Activated naive CD4-positive, alpha-beta T cell treated with anti-CD3 and anti-CD28 coated beads, Interleukin-2, amount 50 U/mL, for 24 hours (primary cell): ENCODE measurements around the gene SCGN.

Experiments
- H3K27ac Mint-ChIP-seq: one replicate; pipeline ENCODE4 v1.8.0; 2021; ENCODE audit warnings: mild to moderate bottlenecking, mixed read lengths
- H3K27me3 Mint-ChIP-seq: one replicate; pipeline ENCODE4 v1.8.0; 2021; ENCODE audit warnings: mixed read lengths
- H3K36me3 Mint-ChIP-seq: one replicate; pipeline ENCODE4 v1.8.0; 2021; ENCODE audit warnings: mixed read lengths
- H3K4me1 Mint-ChIP-seq: one replicate; pipeline ENCODE4 v1.8.0; 2021; ENCODE audit warnings: mixed read lengths
- H3K4me3 Mint-ChIP-seq: one replicate; pipeline ENCODE4 v1.8.0; 2021; ENCODE audit warnings: mild to moderate bottlenecking, mixed read lengths
- H3K9me3 Mint-ChIP-seq: one replicate; pipeline ENCODE4 v1.8.0; 2021; ENCODE audit warnings: mixed read lengths

SCGN gene

DNA sequence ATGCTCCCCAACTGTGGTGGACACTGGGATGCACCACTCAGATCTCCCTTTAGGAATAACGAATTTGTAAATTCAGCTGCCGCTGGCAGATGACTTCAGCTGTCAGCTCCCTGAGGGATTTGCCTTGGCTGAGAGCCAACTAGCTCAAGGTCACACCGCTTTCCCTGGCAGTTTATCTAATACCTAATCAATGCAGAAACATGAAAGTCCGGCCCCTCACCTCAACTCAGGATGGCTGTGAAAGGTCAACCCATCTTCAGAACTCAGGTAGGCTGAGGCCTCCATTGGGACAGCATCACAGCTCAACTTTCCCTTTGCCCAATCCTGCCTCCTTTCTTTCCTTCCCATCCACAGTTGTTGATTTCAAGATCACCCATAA lies 22.8 kb upstream of the SCGN start:
- Mint-ChIP-seq H3K4me1 (no peaks in the 10 kb centered on the region), H3K4me3 (no peak overlapping the region), H3K27ac (no peak overlapping the region), H3K9me3 (no peaks in the 10 kb centered on the region), H3K27me3 (peaks cover 15% of the 10 kb centered on the region), H3K36me3 (no peaks in the 10 kb centered on the region)

DNA sequence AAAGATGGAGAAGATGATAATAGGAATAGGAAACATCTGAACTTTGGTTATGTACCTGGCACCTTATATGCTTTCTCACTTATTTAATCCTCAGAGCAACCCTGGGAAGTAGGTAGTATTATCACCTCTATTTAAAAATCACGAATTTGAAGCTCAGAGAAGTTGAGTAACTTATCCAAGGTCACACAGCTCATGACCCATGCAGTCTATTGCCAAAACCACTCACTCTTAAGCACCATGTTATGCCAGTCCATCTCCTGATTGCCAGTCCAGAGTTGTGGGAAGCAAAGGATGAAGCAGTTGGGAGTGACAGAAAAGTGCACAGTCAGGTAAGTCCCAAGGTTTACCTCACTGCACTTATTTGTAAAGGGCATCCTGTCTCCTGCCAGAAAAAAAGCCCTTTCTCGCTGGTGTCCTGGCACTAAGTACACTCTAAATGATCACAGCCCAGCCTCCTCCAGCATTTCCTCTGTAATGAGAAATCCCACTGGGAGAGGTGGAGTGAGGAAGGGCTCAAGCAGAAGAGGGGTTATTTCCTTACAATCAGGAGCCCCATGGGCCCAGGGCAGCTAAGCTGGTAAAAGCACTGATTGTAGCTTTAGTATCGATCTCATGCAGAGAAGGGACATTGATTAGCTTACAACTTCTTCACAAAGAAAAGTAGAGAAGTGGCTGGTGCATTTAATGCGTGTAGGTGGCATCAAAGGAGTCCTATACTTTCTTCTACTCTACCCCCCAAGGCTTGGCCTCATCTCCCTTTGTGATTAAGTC lies 21.3 kb upstream of the SCGN start:
- Mint-ChIP-seq H3K27me3 (peaks cover 20% of the 10 kb centered on the region), H3K9me3 (no peaks in the 10 kb centered on the region), H3K4me1 (no peaks in the 10 kb centered on the region), H3K27ac (no peak overlapping the region), H3K4me3 (no peak overlapping the region), H3K36me3 (peaks cover 2% of the 10 kb centered on the region)

DNA sequence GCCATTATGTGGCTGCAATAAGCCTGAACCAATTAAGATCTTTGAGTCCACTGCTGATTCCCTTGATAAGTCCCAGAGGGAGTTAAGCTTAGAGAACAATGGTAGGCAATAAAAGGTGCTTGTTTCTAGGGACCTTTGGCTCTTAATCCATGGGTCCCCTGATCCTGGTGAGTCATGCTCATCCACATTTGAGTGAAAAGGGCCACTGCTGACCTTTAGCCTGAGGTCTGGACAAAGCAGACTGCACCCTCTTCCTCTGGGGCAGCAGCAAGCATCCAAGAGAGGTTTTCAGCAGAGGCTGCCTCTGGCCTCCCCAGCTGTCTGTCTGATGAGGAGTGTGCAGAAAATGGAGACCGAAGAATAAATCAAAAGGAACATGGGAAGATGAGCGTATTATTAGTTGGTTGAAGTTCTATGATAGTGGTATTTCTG lies 16.1 kb upstream of the SCGN start:
- H3K27me3 Mint-ChIP-seq: peaks cover 21% of the 10 kb centered on the region
- H3K4me3 Mint-ChIP-seq: no peak overlapping the region
- no peak overlapping the region for H3K27ac Mint-ChIP-seq
- peaks cover 2% of the 10 kb centered on the region for H3K36me3 Mint-ChIP-seq
- H3K9me3 Mint-ChIP-seq: no peaks in the 10 kb centered on the region
- H3K4me1 Mint-ChIP-seq: no peaks in the 10 kb centered on the region

DNA sequence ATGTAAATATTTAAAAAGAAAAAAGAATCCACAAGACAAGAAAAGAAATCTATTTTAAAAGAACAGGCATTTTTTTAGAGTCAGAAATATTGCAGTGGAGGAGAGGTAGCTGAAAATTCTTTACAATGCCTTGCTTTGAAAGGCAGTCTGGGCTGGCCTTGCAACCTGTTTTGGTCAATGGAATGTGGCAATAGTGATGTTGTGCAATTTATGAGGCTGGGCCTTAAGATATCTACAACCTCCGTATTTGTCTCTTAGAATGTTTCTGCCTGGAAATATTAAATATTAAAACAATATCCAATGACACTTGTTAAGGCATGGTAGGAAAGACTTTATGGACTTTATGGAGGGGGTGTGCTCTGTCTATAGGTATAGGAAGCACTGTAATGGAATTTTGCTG lies 14.8 kb upstream of the SCGN start:
- no peaks in the 10 kb centered on the region for H3K4me1 Mint-ChIP-seq
- H3K36me3 Mint-ChIP-seq: peaks cover 2% of the 10 kb centered on the region
- H3K27me3 Mint-ChIP-seq: peaks cover 30% of the 10 kb centered on the region
- no peak overlapping the region for H3K27ac Mint-ChIP-seq
- no peak overlapping the region for H3K4me3 Mint-ChIP-seq
- H3K9me3 Mint-ChIP-seq: no peaks in the 10 kb centered on the region

DNA sequence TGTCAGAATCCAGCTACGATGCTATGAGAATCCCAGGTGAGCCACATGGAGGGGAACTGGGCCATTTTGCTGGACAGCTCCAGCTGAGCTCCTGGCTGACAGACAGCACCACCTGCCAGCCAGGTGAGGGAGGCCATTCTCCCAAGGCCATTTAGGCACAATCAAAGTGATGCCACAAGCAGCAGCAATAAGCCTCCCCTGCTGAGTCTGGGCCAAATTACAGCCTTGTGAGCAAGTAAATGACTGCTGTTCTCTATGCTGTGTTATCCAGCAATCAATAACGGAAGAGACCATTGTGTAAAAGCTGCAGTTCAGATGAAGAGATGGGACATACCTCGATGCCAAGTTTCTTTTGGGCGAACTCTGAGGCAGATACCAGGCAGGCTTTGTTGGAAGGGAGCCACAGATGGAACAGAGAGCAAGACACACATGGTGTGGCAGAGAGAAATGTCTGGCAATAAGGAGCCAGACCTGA lies 14.0 kb upstream of the SCGN start:
- H3K36me3 Mint-ChIP-seq: peaks cover 2% of the 10 kb centered on the region
- H3K27ac Mint-ChIP-seq: no peak overlapping the region
- peaks cover 36% of the 10 kb centered on the region for H3K27me3 Mint-ChIP-seq
- H3K4me1 Mint-ChIP-seq: no peaks in the 10 kb centered on the region
- no peak overlapping the region for H3K4me3 Mint-ChIP-seq
- no peaks in the 10 kb centered on the region for H3K9me3 Mint-ChIP-seq

DNA sequence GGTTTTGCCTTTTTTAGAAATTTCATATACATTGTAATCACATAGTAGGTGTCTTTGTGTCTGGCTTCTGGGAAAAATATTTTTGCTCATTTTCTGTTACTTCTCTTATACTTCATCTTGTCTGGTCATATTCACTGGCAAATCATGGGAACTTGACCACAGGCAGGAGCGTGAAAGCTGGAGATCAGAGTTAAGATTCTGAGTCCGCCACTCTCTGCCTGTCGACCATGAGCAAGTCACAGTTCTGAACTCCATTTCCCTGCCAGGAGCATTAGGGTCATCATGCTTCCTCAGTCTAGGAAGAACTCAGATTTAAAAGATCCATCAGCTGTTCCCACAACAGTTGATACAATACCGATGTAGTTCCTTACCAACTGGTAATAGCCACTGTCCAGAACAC lies 12.4 kb upstream of the SCGN start:
- H3K27me3 Mint-ChIP-seq: peaks cover 38% of the 10 kb centered on the region
- no peak overlapping the region for H3K27ac Mint-ChIP-seq
- peaks cover 2% of the 10 kb centered on the region for H3K36me3 Mint-ChIP-seq
- H3K9me3 Mint-ChIP-seq: no peaks in the 10 kb centered on the region
- H3K4me3 Mint-ChIP-seq: no peak overlapping the region
- no peaks in the 10 kb centered on the region for H3K4me1 Mint-ChIP-seq

DNA sequence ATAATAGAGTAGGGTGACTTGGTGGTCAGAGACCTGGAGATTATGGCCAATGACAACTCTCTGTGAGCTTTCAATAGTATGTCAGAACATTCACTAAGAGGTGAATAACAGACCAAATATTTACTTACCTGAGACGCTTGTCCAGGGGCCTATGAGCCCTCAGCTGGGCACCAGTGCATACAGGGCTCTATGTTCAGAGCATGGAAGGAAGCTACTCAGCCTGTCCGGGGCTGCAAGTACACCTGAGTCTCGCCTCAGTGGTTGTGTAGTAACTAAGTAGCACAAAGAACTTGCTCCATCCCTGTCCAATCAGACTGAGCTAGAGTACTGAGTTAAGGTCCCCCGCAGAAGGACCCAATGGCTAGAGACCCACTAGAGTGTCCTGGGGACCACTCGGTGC lies 11.6 kb upstream of the SCGN start:
- Mint-ChIP-seq H3K4me1 (no peaks in the 10 kb centered on the region), H3K36me3 (peaks cover under 1% of the 10 kb centered on the region), H3K27me3 (peaks cover 42% of the 10 kb centered on the region), H3K27ac (no peak overlapping the region), H3K9me3 (no peaks in the 10 kb centered on the region), H3K4me3 (no peak overlapping the region)

DNA sequence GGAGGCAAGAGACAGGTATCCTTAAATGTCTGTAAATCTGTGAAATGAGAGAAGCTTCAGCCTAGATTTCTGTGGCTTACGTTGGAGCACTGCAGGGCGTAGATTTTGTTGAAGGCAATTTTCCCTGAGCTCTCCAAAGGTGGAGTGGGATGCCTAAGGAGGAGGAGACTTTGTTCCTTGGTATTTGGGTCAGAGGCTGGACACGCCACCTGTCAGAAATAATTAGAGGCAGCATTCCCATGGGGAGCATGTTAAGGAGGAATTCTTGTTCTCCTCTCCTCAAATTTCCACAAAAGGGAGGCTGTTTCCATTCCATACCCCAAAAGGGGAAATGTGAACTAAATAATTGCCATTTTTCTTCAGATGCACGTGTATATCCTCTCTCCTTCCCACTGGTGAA lies 11.1 kb upstream of the SCGN start:
- H3K4me1 Mint-ChIP-seq: no peaks in the 10 kb centered on the region
- H3K4me3 Mint-ChIP-seq: no peak overlapping the region
- H3K36me3 Mint-ChIP-seq: no peaks in the 10 kb centered on the region
- no peaks in the 10 kb centered on the region for H3K9me3 Mint-ChIP-seq
- H3K27ac Mint-ChIP-seq: no peak overlapping the region
- peaks cover 47% of the 10 kb centered on the region for H3K27me3 Mint-ChIP-seq

DNA sequence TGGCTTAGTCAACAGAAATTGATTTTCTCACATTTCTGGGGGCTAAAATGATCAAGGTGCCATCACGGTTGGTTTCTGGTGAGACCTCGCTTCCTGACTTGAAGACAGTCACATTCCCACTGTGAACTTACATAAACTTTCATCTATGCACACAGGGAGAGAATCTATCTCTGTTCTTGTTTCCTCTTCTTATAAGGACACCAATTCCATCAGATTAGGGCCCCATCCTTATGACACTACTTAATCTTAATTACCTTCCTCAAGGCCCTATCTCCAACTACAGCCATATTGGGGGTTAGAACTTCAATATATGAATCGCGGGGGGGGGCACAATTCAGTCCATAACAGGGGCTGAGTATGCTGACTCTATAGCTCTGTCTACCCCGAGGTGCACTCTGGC lies 10.6 kb upstream of the SCGN start:
- Mint-ChIP-seq H3K27ac (no peak overlapping the region), H3K4me1 (no peaks in the 10 kb centered on the region), H3K36me3 (no peaks in the 10 kb centered on the region), H3K9me3 (no peaks in the 10 kb centered on the region), H3K4me3 (no peak overlapping the region), H3K27me3 (peaks cover 50% of the 10 kb centered on the region)

DNA sequence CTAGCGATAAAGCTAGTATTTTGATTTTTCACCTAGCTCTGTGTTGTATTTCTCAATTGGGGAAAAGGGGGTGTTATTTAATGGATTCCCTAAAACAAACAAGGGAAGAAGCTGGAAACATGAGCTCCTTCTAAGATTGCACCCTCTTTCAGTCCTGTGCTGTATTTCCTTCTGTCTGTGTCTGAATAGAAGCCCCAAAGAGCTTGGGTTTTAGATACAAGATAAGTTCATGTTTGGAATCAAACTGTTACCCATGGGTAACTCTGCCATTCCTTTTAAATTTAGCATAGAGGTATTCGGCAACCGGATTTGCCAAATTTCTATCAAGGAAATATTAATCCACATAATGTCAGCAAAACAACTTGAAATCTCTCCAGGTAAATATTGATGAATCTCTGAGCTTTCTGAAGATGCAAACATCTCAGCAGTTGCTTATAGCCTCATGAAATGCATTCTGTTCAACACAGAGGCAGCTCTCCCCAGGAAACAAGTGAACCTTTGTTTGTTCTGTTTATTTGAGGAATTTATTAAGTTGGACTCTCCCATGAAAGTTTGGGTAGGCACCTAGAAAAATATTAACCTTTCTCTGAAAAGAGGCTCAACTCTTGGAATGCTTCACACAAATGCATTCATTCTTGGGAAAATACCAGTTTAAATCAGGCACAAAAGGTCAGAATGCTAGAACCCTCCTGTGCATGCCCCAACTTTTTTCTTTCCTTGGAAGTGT lies 9.9 kb upstream of the SCGN start:
- Mint-ChIP-seq H3K4me1 (no peaks in the 10 kb centered on the region), H3K27ac (no peak overlapping the region), H3K9me3 (no peaks in the 10 kb centered on the region), H3K4me3 (no peak overlapping the region), H3K36me3 (no peaks in the 10 kb centered on the region), H3K27me3 (peaks cover 49% of the 10 kb centered on the region)

DNA sequence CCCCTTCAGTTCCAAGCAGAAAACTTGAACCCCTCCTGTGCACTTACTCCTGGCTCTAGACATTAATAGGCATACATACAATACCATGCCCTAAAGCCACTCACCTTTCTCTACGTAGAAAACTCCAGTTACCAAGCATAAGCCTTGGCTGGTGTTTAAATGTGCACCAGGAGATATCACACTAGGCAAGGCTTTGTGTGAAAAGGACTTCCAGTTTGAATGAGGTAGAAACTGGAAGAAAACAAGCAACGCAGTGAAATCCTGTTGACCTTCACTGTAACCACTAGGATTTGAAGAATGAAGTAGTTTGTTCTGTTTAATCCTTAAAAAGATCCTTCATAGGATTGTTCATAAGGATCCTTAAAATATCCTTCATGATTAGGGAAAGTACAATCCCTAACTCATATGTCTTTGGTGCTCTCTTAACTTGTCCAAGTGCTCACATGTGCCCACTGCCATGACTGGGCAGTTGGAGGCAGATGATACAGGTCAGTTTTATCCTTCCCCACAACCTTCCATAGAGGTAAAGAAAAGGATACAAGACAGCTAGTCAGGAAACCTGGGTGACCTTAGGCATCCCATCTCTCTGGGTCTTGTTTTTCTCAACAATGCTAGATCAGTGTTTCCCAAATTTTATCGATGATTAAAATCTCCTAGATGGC lies 9.2 kb upstream of the SCGN start:
- Mint-ChIP-seq H3K4me1 (no peaks in the 10 kb centered on the region), H3K4me3 (no peak overlapping the region), H3K27me3 (peaks cover 49% of the 10 kb centered on the region), H3K9me3 (no peaks in the 10 kb centered on the region), H3K27ac (no peak overlapping the region), H3K36me3 (no peaks in the 10 kb centered on the region)

DNA sequence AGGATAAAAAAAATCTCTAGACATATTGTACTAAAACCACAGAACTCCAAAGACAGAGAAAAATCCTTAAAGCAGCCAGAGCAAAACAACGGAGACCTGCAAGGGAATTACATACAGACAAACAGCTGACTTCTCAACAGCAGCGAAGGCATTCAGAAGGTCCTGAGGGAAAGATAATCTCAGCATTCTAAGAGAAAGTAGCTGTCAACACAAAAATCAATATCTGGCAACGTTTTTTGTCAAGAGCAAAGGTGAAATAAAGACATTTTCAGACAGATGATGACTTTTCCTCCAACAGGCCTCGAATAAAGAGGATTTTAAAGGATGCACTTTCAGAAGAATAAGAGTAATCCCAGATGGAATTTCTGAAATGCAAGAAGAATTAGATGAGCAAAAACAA lies 6.1 kb upstream of the SCGN start:
- no peaks in the 10 kb centered on the region for H3K4me1 Mint-ChIP-seq
- H3K27ac Mint-ChIP-seq: no peak overlapping the region
- H3K4me3 Mint-ChIP-seq: no peak overlapping the region
- no peaks in the 10 kb centered on the region for H3K9me3 Mint-ChIP-seq
- H3K36me3 Mint-ChIP-seq: no peaks in the 10 kb centered on the region
- peaks cover 58% of the 10 kb centered on the region for H3K27me3 Mint-ChIP-seq

DNA sequence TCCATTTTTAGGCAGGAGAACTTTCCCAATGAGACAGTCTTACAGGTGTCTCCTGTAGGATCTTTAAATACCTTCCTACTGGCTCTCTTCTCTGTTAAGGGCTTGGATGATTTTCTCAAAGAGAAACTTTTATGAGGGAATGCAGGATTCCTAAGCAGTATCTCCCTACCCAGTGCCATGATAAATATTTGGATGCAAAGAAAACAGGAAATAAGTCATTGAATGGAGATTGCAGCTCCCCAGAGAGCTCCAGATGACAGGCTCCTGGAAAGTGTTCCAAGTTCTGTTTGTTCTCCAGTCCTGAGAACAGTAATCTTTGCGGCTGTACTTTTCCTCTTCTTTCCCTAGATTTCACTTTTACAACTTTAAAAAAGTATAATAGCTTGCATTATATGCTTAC lies 2.4 kb upstream of the SCGN start:
- no peaks in the 10 kb centered on the region for H3K4me1 Mint-ChIP-seq
- H3K36me3 Mint-ChIP-seq: no peaks in the 10 kb centered on the region
- H3K27ac Mint-ChIP-seq: no peak overlapping the region
- peaks cover 7% of the 10 kb centered on the region for H3K9me3 Mint-ChIP-seq
- peaks cover 54% of the 10 kb centered on the region for H3K27me3 Mint-ChIP-seq
- no peak overlapping the region for H3K4me3 Mint-ChIP-seq

DNA sequence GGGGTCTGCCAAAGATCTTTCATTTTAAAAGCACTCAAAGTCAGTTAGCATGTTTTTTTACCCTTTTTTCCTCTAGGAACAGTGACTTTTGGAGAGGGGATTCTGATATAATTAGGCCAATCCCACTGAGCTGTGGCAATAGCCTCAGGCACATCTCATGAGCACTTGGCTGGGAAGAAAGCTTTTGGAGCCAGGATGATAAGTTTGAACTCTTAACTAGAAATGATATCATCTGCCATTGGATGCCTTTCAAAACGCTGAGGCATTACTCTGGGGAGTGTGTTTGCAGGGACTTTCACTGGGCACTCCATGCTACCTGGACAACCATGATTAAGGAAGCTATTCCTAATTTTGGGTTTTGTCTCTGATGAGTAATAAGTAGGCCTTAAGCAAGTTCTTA lies 3.7 kb downstream of the SCGN start:
- peaks cover 7% of the 10 kb centered on the region for H3K9me3 Mint-ChIP-seq
- H3K27me3 Mint-ChIP-seq: peaks cover 36% of the 10 kb centered on the region
- no peaks in the 10 kb centered on the region for H3K4me1 Mint-ChIP-seq
- H3K27ac Mint-ChIP-seq: no peak overlapping the region
- H3K4me3 Mint-ChIP-seq: no peak overlapping the region
- no peaks in the 10 kb centered on the region for H3K36me3 Mint-ChIP-seq

DNA sequence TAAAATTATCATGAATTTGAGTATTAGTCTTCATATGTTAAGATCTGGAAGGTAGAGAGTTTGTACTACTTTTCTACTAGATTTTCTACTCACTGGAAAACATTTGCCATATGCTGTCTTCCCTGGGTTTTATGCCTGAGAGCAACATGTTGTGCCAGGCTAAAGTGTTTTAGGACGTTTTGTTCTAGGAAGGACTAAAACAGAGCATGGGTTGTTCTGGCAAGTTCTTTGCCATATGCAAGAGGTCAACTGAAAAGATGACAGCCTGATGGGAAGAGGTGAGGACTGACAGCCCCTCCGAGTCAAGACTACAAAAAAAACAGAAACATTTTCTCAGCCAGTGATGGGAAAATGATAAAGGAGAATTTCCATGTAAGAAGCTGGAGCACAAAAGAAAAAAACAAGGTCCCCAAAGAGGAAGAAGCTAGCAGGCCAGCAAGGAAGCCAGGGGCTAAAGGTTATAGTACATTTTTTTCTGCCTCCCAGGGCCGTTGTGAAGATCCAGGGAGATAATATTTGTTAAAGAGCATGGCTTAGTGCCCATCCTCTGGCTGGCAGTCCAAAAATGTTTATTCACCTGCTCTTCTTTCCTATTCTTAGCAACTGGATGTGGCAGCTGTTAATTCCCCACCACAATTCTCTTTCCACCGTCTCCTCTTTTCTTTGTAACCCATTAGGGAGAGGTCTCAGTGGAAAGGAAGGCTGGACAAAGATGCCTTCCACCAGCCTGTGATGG lies 7.8 kb downstream of the SCGN start:
- H3K4me1 Mint-ChIP-seq: no peaks in the 10 kb centered on the region
- H3K4me3 Mint-ChIP-seq: no peak overlapping the region
- H3K9me3 Mint-ChIP-seq: no peaks in the 10 kb centered on the region
- no peak overlapping the region for H3K27ac Mint-ChIP-seq
- H3K27me3 Mint-ChIP-seq: peaks cover 19% of the 10 kb centered on the region
- no peaks in the 10 kb centered on the region for H3K36me3 Mint-ChIP-seq
